ENCODE data around the gene ZBTB9.

The ZBTB9 gene

DNA sequence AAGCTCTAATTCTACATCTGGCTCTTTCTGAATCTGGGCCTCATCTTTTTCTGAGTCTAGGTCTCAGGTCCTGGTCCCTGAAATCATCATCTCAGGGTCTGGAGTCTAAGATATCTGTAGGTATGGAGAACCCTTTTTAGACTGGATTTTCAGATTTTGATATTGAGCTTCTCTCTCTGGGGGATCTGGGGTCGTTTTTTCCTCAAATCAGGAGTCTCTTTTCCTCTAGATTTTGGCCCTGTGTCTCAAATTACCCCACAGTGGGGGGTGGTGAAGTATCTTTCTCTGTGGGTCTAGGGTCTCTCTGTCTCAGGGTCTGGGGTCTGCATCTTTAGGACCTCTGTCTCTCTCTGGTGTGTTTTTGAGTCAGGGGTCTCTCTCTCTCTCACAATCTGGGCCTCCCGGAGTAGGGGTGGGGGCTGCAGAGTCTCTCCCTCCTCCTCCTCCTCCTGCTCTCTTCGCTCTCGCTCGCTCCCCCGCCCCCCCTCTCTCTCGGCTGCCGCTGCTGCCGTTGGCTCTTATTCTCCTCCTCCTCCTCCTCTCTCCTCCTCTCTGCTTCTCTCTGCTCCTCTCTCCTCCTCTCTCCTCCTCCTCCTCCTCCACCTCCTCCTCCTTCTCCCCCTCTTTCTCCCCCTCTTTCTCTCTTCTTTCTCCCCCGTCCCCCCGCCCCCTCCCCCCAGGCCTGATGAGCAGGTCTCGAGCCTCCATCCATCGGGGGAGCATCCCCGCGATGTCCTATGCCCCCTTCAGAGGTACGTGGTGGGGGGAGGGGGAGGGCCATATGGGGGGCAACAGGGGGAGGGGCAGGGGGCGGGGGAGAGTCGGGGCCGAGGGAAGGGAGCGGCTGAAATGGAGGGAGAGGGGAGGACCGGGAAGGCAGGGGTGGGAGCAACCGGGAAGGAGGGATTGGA, 34.5 kb upstream of the ZBTB9 start, which contains the start of gene SYNGAP1:
TSS of gene SYNGAP1 (plus strand) at position 486 of the 911 bp plus-strand sequence. CDS start at position 686, 200 bp downstream.
- no peak for DNase-seq (ENCODE audit: extremely low spot score)
- POLR2A ChIA-PET = no interaction called here

DNA sequence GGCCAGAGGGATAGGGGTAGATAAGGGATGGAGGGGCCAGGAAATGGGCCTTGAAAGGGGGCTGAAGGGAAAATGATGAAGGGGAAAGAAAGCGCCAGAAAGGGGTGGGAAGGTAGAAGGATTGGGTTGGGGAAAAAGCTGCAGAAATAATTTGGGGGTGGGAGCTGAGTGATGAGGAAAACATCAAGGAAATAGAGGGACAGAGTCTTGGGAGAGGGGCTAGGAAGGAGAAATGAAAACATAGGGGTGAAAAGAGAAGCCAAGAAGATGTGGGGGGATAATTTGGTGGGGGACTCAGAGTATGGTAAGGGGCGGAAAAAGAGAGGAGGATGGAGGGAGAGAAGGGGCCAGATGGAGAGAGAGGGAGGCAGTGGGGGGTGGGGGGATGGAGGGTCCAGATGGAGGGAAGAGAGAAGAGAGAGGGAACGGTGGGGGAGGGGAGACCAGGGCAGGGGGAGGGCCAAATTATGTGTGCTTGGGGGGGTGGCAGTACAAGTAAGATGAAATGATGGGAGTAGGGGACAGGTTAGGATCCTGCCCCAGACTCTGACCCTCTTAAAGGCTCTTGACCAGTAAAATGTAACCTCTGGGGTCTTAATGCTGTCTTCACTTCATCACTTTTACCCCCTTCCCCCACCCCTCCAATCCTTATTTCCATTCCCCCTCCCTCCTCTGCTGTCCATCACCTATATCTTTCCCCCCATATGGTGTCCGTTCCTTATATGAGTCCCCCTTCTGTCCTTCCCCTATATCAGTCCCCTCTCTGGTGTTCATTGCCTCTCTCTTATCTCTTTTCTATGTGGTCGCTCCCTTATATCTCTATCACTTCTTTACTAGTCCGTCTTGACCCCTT, 33.7 kb upstream of the ZBTB9 start:
- TF ChIP-seq, protein P1, sequence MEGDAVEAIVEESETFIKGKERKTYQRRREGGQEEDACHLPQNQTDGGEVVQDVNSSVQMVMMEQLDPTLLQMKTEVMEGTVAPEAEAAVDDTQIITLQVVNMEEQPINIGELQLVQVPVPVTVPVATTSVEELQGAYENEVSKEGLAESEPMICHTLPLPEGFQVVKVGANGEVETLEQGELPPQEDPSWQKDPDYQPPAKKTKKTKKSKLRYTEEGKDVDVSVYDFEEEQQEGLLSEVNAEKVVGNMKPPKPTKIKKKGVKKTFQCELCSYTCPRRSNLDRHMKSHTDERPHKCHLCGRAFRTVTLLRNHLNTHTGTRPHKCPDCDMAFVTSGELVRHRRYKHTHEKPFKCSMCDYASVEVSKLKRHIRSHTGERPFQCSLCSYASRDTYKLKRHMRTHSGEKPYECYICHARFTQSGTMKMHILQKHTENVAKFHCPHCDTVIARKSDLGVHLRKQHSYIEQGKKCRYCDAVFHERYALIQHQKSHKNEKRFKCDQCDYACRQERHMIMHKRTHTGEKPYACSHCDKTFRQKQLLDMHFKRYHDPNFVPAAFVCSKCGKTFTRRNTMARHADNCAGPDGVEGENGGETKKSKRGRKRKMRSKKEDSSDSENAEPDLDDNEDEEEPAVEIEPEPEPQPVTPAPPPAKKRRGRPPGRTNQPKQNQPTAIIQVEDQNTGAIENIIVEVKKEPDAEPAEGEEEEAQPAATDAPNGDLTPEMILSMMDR (IDR thresholded peaks at IDR 0.05; ENCODE audit: control extremely low read depth, extremely low read depth, low read depth, missing control alignments) = no peak
- CTCF ChIA-PET = interaction anchor here (0.7 kb wide), 1 partner anchor 303 kb away, joined by 3 read pairs; no protein-coding TSS in a partner anchor
- DNase-seq (ENCODE audit: extremely low spot score) = no peak
- POLR2A ChIA-PET = no interaction called here

More for the DNA sequence above, 34.5 kb upstream of the ZBTB9 start, which contains the start of gene SYNGAP1:
- CTCF ChIA-PET = interaction anchor here (0.7 to 1.9 kb wide), 5 partner anchors 9 to 302 kb away, joined by 3 to 9 read pairs (median 4); no protein-coding TSS in a partner anchor
- TF ChIP-seq, protein P1 (IDR thresholded peaks at IDR 0.05; ENCODE audit: control extremely low read depth, extremely low read depth, low read depth, missing control alignments) = no peak

DNA sequence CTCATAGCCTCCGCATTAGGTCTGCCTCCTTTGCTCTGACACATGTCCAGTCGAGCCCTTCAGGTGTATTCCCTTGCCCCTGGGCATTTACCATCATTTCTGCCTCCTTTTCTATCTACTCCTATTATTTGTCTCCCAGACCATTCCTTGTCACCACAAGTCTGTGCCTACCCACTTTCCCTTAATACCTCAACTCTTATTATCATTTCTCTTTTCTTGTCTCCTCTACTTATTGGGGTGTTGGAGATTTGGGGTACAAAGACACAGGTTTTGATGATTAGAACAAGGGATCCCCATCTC, 33.1 kb upstream of the ZBTB9 start:
- CTCF ChIA-PET = no interaction called here
- TF ChIP-seq, protein P1 (IDR thresholded peaks at IDR 0.05; ENCODE audit: control extremely low read depth, extremely low read depth, low read depth, missing control alignments) = no peak
- no peak for DNase-seq (ENCODE audit: extremely low spot score)
- POLR2A ChIA-PET = no interaction called here

DNA sequence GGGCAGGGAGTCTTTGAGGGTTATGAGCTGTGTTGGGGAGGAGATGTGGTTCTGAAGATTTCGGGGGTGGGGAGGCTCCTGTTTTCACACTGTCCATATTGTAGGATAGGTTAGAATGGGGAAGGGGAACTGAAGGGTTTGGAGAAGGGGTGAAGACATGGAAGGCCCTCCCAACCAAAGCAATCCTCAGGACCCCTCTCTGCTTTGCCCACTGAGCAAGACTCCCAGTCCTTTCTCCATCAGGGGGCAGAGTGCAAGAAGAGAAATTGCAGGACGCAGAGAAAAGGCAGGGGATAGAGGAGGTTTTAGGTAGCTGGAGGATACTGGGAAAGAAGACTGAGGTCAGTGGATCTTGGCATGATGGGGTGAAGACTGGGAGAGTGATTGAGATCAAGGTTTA, 30.6 kb upstream of the ZBTB9 start:
- ChIA-PET CTCF (interaction anchor here (0.9 to 2.1 kb wide), 3 partner anchors 10 to 146 kb away, joined by 3 to 5 read pairs (median 4); no protein-coding TSS in a partner anchor), POLR2A (no interaction called here)
- TF ChIP-seq, protein P1 (IDR thresholded peaks at IDR 0.05; ENCODE audit: control extremely low read depth, extremely low read depth, low read depth, missing control alignments) = no peak
- no peak for DNase-seq (ENCODE audit: extremely low spot score)

DNA sequence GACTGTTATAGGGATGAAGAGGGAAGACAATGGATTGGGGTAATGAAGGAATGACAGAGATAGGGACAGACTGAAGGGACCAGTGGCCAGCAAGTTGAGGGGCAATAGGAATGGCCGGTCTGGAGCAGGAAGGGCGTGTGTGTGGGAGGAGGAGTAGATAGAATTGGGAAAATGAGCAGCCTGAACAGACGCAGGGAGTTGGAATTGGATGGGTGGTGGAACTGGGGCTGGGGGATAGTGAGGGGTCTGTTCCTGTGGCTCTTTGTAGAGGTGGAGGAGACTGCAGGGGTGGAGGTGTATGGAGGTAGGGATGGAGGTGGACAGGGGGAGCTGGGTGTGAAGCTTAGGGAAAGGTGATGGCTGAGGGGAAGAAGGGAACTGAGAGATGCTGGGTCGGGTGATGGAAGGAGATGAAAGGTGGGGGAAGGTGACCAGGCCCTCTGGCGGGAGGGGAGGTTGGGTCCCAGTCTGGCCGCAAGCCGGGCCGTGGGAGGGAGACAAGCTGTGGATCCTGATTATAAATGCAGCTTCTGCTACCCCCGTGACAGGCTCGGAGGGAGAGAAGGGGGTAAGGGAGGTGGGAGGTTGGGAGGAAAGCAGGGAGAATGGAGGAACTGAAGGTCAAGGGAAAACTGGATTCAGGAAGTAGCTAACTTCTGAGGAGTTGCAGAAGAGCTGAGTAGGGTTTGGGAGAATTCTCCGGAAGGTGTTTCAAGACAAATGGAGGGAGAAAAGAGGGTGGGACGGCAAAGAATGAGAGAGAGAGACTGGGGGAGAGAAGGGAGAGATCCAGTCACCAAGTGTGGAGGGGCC, 29.3 kb upstream of the ZBTB9 start:
- CTCF ChIA-PET = interaction anchor here (0.7 to 2.1 kb wide), 14 partner anchors 8 to 286 kb away, joined by 3 to 11 read pairs (median 4); partner anchors contain the start of genes CUTA, PFDN6, PHF1 and UQCC2
- POLR2A ChIA-PET = no interaction called here
- TF ChIP-seq, protein P1 (IDR thresholded peaks at IDR 0.05; ENCODE audit: control extremely low read depth, extremely low read depth, low read depth, missing control alignments) = no peak
- no peak for DNase-seq (ENCODE audit: extremely low spot score)
